C4-2B (cell line): ENCODE measurements around the gene PPP1R36.

Source experiments
- H3K27ac ChIP-seq: fragments of 450-650 bp; 2 replicates; pipeline ENCODE4 v1.5.1; 2017
- CTCF ChIP-seq: fragments of 450-650 bp; conservative IDR thresholded peaks from 2 replicates; pipeline ENCODE4 v1.5.1; 2017; ENCODE audit warnings: mild to moderate bottlenecking
- ZFX ChIP-seq: fragments of 450-650 bp; IDR thresholded peaks from 2 replicates; pipeline ENCODE4 v1.6.1; 2017

PPP1R36 gene

GRCh38 chr14:64636208-64636979 is 86.6 kb downstream of the PPP1R36 start:
- H3K27ac ChIP-seq = no peak overlapping the region
- TF ChIP-seq CTCF (peak; percentile 95), ZFX (no peak)

- TF ChIP-seq CTCF (peak; percentile 37), ZFX (no peak)
- no peak overlapping the region for H3K27ac ChIP-seq
These were observed 87.2 kb downstream of the PPP1R36 start for GRCh38 chr14:64636980-64637429.

GRCh38 chr14:64637735-64638473 is 88.1 kb downstream of the PPP1R36 start:
- no peak overlapping the region for H3K27ac ChIP-seq

GRCh38 chr14:64638625-64639024 is 88.9 kb downstream of the PPP1R36 start:
- H3K27ac ChIP-seq = no peak overlapping the region
- TF ChIP-seq CTCF (no peak), ZFX (no peak)

More at GRCh38 chr14:64637735-64638473, 88.1 kb downstream of the PPP1R36 start:
- TF ChIP-seq ZFX (no peak), CTCF (no peak)
